Memory B cell (primary cell): ENCODE data around the gene MATN4.

Experiments used
- ATAC-seq: fragments of 150-1000 bp; cut with Tn5 transposase; 2 replicates; pipeline ENCODE4 v1.10.0; 2021; ENCODE audit warnings: low read depth, mild to moderate bottlenecking, moderate library complexity
- DNase-seq, 2 donors: peaks; one replicate each; pipeline ENCODE4 v3.0.0; 2022; ENCODE audit warnings: low spot score in 2 of 2
- H3K27ac Mint-ChIP-seq: one replicate; pipeline ENCODE4 v1.8.0; 2022; ENCODE audit warnings: mild to moderate bottlenecking, moderate library complexity, mixed read lengths
- H3K27me3 Mint-ChIP-seq: one replicate; pipeline ENCODE4 v1.8.0; 2022; ENCODE audit warnings: mixed read lengths
- H3K36me3 Mint-ChIP-seq: one replicate; pipeline ENCODE4 v1.8.0; 2022; ENCODE audit warnings: mild to moderate bottlenecking, mixed read lengths
- H3K4me1 Mint-ChIP-seq: one replicate; pipeline ENCODE4 v1.8.0; 2022; ENCODE audit warnings: mixed read lengths
- H3K4me3 Mint-ChIP-seq: one replicate; pipeline ENCODE4 v1.8.0; 2022; ENCODE audit warnings: mild to moderate bottlenecking, moderate library complexity, mixed read lengths
- H3K9me3 Mint-ChIP-seq: one replicate; pipeline ENCODE4 v1.8.0; 2022; ENCODE audit warnings: mixed read lengths

MATN4 gene

GRCh38 chr20:45297786-45298497, 10.2 kb downstream of the MATN4 start:
- DNase-seq (no peak), ATAC-seq (no peak)
- Mint-ChIP-seq H3K36me3 (no peaks in the 10 kb centered on the region), H3K27ac (no peak overlapping the region), H3K4me1 (peaks cover 4% of the 10 kb centered on the region), H3K27me3 (peaks cover 20% of the 10 kb centered on the region), H3K4me3 (no peak overlapping the region), H3K9me3 (no peaks in the 10 kb centered on the region)

- Mint-ChIP-seq H3K27me3 (peaks cover 14% of the 10 kb centered on the region), H3K27ac (no peak overlapping the region), H3K4me1 (peaks cover 13% of the 10 kb centered on the region), H3K9me3 (no peaks in the 10 kb centered on the region), H3K4me3 (no peak overlapping the region), H3K36me3 (no peaks in the 10 kb centered on the region)
- DNase-seq (no peak), ATAC-seq (no peak)
These were observed 13.4 kb downstream of the MATN4 start for GRCh38 chr20:45294659-45295058.

- Mint-ChIP-seq H3K4me3 (peak overlapping the region; percentile 76), H3K27me3 (peaks cover 14% of the 10 kb centered on the region), H3K36me3 (no peaks in the 10 kb centered on the region), H3K4me1 (peaks cover 13% of the 10 kb centered on the region), H3K27ac (no peak overlapping the region), H3K9me3 (no peaks in the 10 kb centered on the region)
- DNase-seq (no peak), ATAC-seq (no peak)
These were observed 14.1 kb downstream of the MATN4 start for GRCh38 chr20:45294003-45294368.

DNA sequence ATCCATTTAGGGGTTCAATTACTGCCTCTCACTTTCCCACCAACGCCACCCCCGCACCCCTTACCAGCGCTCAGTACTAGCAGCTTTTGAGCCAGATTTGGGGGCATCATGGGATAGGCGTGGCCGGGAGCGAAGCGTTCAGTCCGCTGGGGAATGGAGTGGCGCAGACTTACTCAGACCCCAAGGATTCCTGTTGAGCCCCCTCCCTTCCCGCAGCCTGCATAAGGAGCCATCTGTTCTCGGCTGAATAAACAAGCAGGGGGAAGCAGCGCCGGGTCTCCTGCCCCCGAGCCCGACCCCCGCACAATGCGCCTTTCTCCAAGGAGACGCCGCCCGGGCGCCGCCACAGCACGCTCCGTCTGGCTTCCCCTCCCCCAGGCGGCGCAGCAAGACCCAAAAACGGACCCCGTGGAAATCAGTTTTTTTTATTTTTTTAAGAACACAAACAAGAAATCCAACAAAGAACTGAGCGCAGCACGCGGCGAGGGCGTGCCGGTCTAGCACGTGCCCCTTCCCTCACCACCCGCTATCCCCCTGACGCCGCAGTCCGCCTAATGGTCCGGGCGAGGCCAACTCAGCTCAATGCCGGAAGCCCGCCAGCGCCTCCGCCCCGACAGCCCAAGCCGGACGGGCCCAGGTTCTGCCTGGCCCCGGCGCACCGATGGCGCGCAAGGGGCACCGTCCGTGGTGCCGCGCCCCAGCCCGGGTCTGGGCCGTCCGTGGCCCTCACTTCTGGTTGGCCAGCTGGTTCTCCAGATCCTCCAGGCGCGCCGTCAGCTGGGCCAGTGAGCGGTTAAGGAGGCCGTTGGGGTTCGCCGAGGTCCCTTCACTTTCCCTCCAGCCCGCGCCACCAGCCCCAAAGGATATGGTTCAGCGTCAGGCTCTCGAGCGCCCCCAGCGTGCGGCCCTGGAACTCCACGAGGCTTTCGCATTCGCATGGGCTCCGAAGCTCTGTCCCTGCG, 14.8 kb downstream of the MATN4 start:
- Mint-ChIP-seq H3K27me3 (peaks cover 10% of the 10 kb centered on the region), H3K36me3 (no peaks in the 10 kb centered on the region), H3K9me3 (no peaks in the 10 kb centered on the region), H3K4me1 (peaks cover 13% of the 10 kb centered on the region), H3K27ac (no peak overlapping the region), H3K4me3 (peak overlapping the region; percentile 76)
- peak; percentile 77 to 90 for DNase-seq
- peak; percentile 82 for ATAC-seq

DNA sequence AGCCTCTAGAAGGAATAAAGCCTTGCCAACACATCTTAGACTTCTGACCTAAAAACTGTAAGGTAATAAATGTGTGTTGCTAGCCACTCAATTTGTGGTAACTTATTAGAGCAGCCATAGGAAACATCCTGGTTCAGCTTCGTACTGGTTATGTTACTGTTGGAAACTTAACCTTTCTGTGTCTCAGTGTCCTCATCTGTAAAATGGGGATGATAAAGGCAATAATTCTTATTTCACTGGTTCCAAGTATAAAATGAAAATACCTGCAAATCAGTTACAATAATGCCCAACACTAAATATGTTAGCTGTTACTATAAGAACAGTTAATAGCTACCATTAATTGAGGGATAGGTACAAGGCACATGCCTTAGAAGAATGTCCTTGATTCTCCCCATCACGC, 15.8 kb downstream of the MATN4 start:
- H3K4me3 Mint-ChIP-seq = no peak overlapping the region
- no peaks in the 10 kb centered on the region for H3K36me3 Mint-ChIP-seq
- ATAC-seq = no peak
- H3K27me3 Mint-ChIP-seq = peaks cover 8% of the 10 kb centered on the region
- no peak for DNase-seq
- peaks cover 13% of the 10 kb centered on the region for H3K4me1 Mint-ChIP-seq
- no peak overlapping the region for H3K27ac Mint-ChIP-seq
- H3K9me3 Mint-ChIP-seq = no peaks in the 10 kb centered on the region

GRCh38 chr20:45291526-45291925, 16.6 kb downstream of the MATN4 start:
- H3K9me3 Mint-ChIP-seq = no peaks in the 10 kb centered on the region
- H3K27ac Mint-ChIP-seq = no peak overlapping the region
- no peak overlapping the region for H3K4me3 Mint-ChIP-seq
- DNase-seq (no peak), ATAC-seq (no peak)
- peaks cover 13% of the 10 kb centered on the region for H3K4me1 Mint-ChIP-seq
- H3K27me3 Mint-ChIP-seq = peaks cover 10% of the 10 kb centered on the region
- H3K36me3 Mint-ChIP-seq = no peaks in the 10 kb centered on the region

- no peaks in the 10 kb centered on the region for H3K36me3 Mint-ChIP-seq
- peak; percentile 50 to 70 for DNase-seq
- no peak overlapping the region for H3K27ac Mint-ChIP-seq
- H3K27me3 Mint-ChIP-seq = peaks cover 6% of the 10 kb centered on the region
- H3K4me1 Mint-ChIP-seq = peaks cover 13% of the 10 kb centered on the region
- ATAC-seq = peak; percentile 51
- H3K9me3 Mint-ChIP-seq = no peaks in the 10 kb centered on the region
- no peak overlapping the region for H3K4me3 Mint-ChIP-seq
These were observed 17.3 kb downstream of the MATN4 start for GRCh38 chr20:45290677-45291355.

GRCh38 chr20:45289942-45290676, 18.0 kb downstream of the MATN4 start:
- no peaks in the 10 kb centered on the region for H3K36me3 Mint-ChIP-seq
- H3K4me3 Mint-ChIP-seq = no peak overlapping the region
- H3K27ac Mint-ChIP-seq = no peak overlapping the region

DNA sequence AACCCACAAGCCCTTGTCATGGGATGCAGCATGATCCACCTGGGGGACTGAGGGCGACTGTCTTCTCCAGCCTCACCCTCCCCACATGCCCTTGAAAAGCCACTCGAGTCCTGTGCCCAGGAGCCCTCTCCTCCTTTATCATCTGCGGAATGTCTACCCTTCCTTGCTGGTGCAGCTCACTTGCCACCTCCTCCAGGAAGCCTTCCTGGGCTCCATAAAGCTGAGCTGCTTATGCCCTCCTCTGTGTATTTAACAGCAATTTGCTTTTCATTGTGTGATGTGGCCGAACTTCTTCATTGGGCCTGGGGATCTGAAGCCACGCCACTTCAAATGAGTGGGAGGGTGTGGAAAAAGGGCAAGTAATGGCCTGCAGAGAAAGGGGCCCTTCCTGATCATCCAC, 19.2 kb downstream of the MATN4 start:
- Mint-ChIP-seq H3K27ac (no peak overlapping the region), H3K4me3 (no peak overlapping the region), H3K27me3 (peaks cover 8% of the 10 kb centered on the region), H3K9me3 (no peaks in the 10 kb centered on the region), H3K36me3 (no peaks in the 10 kb centered on the region), H3K4me1 (peaks cover 12% of the 10 kb centered on the region)
- DNase-seq = no peak
- ATAC-seq = no peak

More at GRCh38 chr20:45289942-45290676, 18.0 kb downstream of the MATN4 start:
- Mint-ChIP-seq H3K4me1 (peaks cover 13% of the 10 kb centered on the region), H3K27me3 (peaks cover 6% of the 10 kb centered on the region), H3K9me3 (no peaks in the 10 kb centered on the region)
- DNase-seq (no peak), ATAC-seq (no peak)

- Mint-ChIP-seq H3K36me3 (no peaks in the 10 kb centered on the region), H3K27ac (no peak overlapping the region), H3K9me3 (no peaks in the 10 kb centered on the region), H3K4me1 (peaks cover 9% of the 10 kb centered on the region), H3K27me3 (peaks cover 10% of the 10 kb centered on the region), H3K4me3 (no peak overlapping the region)
- ATAC-seq (no peak), DNase-seq (no peak)
These were observed 19.7 kb downstream of the MATN4 start for GRCh38 chr20:45288376-45288775.

DNA sequence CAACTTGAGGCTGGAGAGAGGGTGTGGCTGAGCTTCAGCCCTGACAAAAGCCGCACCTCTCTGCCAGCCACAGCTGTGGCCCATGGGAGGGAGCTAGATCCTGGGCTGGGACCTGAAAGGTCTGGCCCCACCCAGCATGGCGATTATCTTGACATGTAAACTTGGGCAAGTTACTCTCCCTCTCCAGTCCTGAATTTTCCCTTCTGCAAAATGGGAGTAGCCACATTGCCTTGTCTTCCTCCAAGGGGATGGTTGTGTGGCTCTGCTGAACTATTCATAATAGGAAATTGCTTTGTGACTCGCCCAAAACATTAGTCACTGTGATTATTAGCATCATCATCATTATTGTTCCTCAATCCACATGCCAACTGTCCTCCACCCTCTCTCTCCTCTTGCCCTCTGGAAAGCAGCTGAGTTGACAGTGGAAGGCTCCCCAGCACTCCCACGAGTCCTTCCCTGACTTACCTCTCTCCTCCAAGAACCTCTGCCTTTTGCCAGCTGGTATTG, 24.5 kb downstream of the MATN4 start:
- ATAC-seq (no peak), DNase-seq (no peak)
- Mint-ChIP-seq H3K27me3 (peaks cover 23% of the 10 kb centered on the region), H3K9me3 (no peaks in the 10 kb centered on the region), H3K27ac (no peak overlapping the region), H3K4me1 (peaks cover 3% of the 10 kb centered on the region), H3K36me3 (no peaks in the 10 kb centered on the region), H3K4me3 (no peak overlapping the region)

DNA sequence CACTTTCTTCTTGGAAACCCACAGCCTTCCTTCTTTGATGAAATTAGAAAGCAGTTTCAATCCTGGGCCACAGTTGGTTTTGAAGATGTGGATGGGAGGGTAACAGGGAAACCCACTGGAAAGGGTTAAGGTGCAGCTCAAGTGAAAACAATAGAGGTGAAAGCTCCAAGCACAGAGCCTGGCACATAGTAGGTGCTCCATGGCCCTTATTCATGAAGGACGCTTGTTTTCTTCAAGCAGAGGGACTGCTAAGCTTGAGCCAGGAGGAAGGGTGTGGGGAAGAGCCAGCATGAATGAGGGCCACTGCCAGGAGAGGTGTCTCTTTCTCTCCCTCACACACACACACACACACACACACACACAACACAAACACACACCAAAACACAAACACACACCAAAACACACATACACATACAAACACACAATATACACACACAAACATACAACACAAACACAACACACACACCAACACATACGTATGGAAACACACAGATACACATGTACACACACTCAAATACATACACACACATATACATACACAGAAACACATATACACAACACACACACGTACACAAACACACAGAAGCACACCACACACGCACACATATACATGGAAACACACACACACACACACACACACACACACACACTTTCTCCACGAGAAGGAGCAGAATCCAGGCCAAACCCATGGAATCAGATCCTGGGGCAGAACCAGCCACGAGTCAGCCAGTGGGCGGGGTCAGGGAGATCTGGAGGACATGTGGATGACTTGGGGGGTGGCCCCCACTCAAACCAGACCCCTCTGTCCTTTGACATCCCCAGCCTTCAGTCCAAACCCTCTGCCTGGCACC, 25.2 kb downstream of the MATN4 start:
- H3K4me1 Mint-ChIP-seq = peaks cover 3% of the 10 kb centered on the region
- peaks cover 2% of the 10 kb centered on the region for H3K9me3 Mint-ChIP-seq
- no peak for ATAC-seq
- peaks cover 25% of the 10 kb centered on the region for H3K27me3 Mint-ChIP-seq
- no peaks in the 10 kb centered on the region for H3K36me3 Mint-ChIP-seq
- H3K27ac Mint-ChIP-seq = no peak overlapping the region
- no peak for DNase-seq
- H3K4me3 Mint-ChIP-seq = no peak overlapping the region

- Mint-ChIP-seq H3K27me3 (peaks cover 28% of the 10 kb centered on the region), H3K9me3 (peaks cover 2% of the 10 kb centered on the region), H3K36me3 (no peaks in the 10 kb centered on the region), H3K27ac (no peak overlapping the region), H3K4me3 (no peak overlapping the region), H3K4me1 (peaks cover 3% of the 10 kb centered on the region)
- no peak for ATAC-seq
- no peak for DNase-seq
These were observed 28.1 kb downstream of the MATN4 start for GRCh38 chr20:45279992-45280391.
